Measurements from ENCODE around the gene NOS1AP. TPM values are rescaled to one million over a fixed set of nuclear protein-coding genes. Genes with fewer than 3 reads are reported as not detected.

Gene NOS1AP
- polyA plus RNA-seq, 1 of the 3 experiments (the other 2 are of a cell fraction), result 0.03 TPM

DNA sequence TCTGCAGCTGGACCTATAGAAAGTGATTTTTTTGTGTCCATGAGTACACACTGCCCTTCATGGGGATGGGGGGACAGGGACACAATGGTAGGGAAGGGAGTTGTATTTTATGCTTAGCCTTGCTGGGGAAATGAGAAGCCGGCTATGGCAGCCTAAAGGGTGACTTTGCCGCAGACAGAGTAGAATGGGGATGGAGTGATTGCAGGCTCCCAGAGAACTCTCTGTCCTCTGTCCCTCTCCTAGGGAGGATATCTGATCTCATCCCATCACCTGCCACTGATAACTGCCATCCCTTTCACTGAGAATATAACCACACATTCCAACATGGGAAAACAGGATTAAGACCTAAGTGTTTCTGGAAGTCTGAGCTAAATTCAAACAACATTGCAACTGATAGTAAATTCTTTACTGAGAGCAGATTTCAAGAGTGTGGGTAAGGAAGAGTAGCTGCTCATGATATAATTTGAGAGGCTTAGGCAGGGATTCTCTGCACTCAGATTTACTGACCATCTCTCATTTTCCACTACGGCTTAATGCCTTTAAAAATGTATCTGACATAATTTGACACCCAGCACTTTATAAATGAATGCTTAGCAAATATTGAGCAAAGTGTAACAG, 328.6 kb downstream of the NOS1AP start (continued):
- TF ChIP-seq NRF1 (IDR thresholded peaks at IDR 0.05; ENCODE audit: low read depth, low read length) (no peak), YY1 (IDR thresholded peaks at IDR 0.05; ENCODE audit: low read depth) (no peak)
- TF ChIP-seq, protein P1, sequence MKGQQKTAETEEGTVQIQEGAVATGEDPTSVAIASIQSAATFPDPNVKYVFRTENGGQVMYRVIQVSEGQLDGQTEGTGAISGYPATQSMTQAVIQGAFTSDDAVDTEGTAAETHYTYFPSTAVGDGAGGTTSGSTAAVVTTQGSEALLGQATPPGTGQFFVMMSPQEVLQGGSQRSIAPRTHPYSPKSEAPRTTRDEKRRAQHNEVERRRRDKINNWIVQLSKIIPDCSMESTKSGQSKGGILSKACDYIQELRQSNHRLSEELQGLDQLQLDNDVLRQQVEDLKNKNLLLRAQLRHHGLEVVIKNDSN (IDR thresholded peaks at IDR 0.05; ENCODE audit: borderline replicate concordance, low read depth), result no peak

DNA sequence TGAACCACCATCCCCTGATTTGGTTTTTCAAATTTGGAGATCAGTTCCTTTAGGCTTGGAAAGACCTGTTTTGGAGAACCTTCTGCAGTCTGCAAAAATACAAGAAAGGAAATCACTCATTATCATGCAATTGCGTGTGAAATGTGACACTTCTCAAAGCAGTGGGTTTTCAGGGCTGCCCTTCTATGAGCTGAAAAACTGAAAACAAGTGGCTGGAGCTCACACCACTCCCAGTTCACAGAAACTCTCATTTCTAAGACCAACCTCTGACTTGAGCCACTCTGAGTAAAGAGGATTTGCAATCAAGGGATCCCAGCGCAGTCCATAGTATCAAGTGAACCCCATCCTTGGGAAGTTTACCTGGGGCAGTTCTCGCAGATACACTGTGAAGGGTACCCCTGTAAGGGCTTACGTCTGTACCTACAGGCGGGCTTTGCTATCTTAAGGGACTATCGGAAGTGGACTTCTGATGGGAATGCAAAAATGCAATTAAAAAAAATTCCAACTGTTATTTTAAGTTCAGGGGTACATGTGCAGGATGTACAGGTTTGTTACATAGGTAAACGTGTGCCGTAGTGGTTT, 329.6 kb downstream of the NOS1AP start:
- POLR2A ChIA-PET, result no interaction called here
- Histone ChIP-seq H3K27ac (ENCODE audit: low read depth in 2 of 2, low read length in 1 of 2) (no peak overlapping the region), H3K4me2 (no peak overlapping the region), H3F3A (replicated peaks; ENCODE audit: insufficient read depth) (no peaks in the 10 kb centered on the region), H3K36me3 (replicated peaks in 1 of 2; ENCODE audit: control insufficient read depth in 1 of 2, insufficient read depth in 2 of 2, low read length in 1 of 2) (no peaks in the 10 kb centered on the region), H3K9ac (no peak overlapping the region), H3K9me2 (no peaks in the 10 kb centered on the region), H2AFZ (ENCODE audit: low read depth) (no peak overlapping the region), H3K9me3 (no peaks in the 10 kb centered on the region), H3K4me3 (ENCODE audit: low read depth in 2 of 2, low read length in 1 of 2) (no peak overlapping the region), H3K4me1 (ENCODE audit: control insufficient read depth in 1 of 2, insufficient read depth in 2 of 2, low read depth in 1 of 2, low read length in 1 of 2) (no peaks in the 10 kb centered on the region; a peak in 2 of 4 replicates), H3K27me3 (ENCODE audit: insufficient read depth) (no peaks in the 10 kb centered on the region; the same call in 1 of the 2 replicates), H3K79me2 (ENCODE audit: insufficient read depth) (no peaks in the 10 kb centered on the region), H4K20me1 (ENCODE audit: insufficient read depth) (no peaks in the 10 kb centered on the region)
- TF ChIP-seq RCOR1 (IDR thresholded peaks at IDR 0.05; ENCODE audit: low read length) (no peak), TAF1 (IDR thresholded peaks at IDR 0.05; ENCODE audit: borderline replicate concordance, low read depth, low read length) (no peak)
- CTCF ChIA-PET, result interaction anchor here (0.6 to 2.4 kb wide), 4 partner anchors 8 to 607 kb away, joined by 3 to 7 read pairs (median 4); no protein-coding TSS in a partner anchor
- 73% methylated on average over 8 of the region's 8 CpGs for WGBS (ENCODE audit: low lambda C conversion rate)
- DNase-seq, result no peak

DNA sequence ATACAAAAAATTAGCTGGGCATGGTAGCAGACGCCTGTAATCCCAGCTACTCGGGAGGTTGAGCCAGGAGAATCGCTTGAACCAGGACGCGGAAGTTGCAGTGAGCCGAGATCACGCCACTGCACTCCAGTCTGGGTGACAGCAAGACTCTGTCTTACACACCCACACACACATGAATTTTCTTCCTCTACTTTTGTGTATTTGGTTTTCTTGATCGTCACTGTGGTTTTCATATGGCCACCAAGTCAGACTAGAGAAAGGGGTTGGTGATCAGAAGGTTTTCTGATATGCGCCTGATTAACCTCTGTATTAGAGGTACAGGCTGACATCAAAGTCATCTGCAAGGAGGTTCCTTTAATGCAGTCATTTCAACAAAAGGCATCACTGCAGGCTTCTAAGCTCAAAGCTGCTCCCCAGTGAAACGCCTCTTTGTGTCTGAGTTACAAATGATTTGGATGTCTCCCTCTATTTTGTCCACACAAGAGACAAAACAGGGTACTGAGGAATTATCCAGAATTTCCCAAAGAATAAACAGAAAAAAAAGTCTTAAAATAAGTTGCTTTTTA, 331.4 kb downstream of the NOS1AP start:
- TF ChIP-seq CHD2 (IDR thresholded peaks at IDR 0.05; ENCODE audit: low read length, partially characterized antibody) (no peak), MEF2A (IDR thresholded peaks at IDR 0.05; ENCODE audit: borderline replicate concordance, low read depth) (no peak)
- H3K27ac ChIP-seq (ENCODE audit: low read depth in 2 of 2, low read length in 1 of 2), result no peak overlapping the region
- H3K27me3 ChIP-seq (ENCODE audit: insufficient read depth), result no peaks in the 10 kb centered on the region; the same call in 1 of the 2 replicates
- DNase-seq, result no peak
- no peaks in the 10 kb centered on the region for H3K9me2 ChIP-seq
- 74% methylated on average over 10 of the region's 10 CpGs for WGBS (ENCODE audit: low lambda C conversion rate)
- H3K9ac ChIP-seq, result no peak overlapping the region
- no peaks in the 10 kb centered on the region for H4K20me1 ChIP-seq (ENCODE audit: insufficient read depth)
- H3K36me3 ChIP-seq (replicated peaks in 1 of 2; ENCODE audit: control insufficient read depth in 1 of 2, insufficient read depth in 2 of 2, low read length in 1 of 2), result no peaks in the 10 kb centered on the region
- POLR2A ChIA-PET, result no interaction called here
- no peak overlapping the region for H2AFZ ChIP-seq (ENCODE audit: low read depth)
- no peaks in the 10 kb centered on the region for H3K79me2 ChIP-seq (ENCODE audit: insufficient read depth)
- H3K9me3 ChIP-seq, result no peaks in the 10 kb centered on the region
- H3K4me1 ChIP-seq (ENCODE audit: control insufficient read depth in 1 of 2, insufficient read depth in 2 of 2, low read depth in 1 of 2, low read length in 1 of 2), result no peaks in the 10 kb centered on the region; a peak in 2 of 4 replicates
- H3K4me2 ChIP-seq, result no peak overlapping the region
- CTCF ChIA-PET, result interaction anchor here (0.6 to 2.4 kb wide), 2 partner anchors 10 to 44 kb away, joined by 3 to 6 read pairs; no protein-coding TSS in a partner anchor
- no peak overlapping the region for H3K4me3 ChIP-seq (ENCODE audit: low read depth in 2 of 2, low read length in 1 of 2)
- no peaks in the 10 kb centered on the region for H3F3A ChIP-seq (replicated peaks; ENCODE audit: insufficient read depth)

Data from SK-N-SH (cell line).